IMR-90 (cell line): Measurements from ENCODE around the gene CTIF. TPM values are rescaled to one million over a fixed set of nuclear protein-coding genes. Genes with fewer than 3 reads are reported as not detected.

Source experiments
- ATAC-seq: fragments of 200-7000 bp; cut with Tn5 transposase; 2 replicates; pipeline ENCODE4 v1.9.1; 2020; ENCODE audit warnings: low read depth, mild to moderate bottlenecking, moderate library complexity
- BruUV-seq: library from RNA; stranded (reverse); fragments of 400-500 nt; replicated peaks from 2 replicates; lab custom pipeline; 2021; lab: Mats Ljungman, UMichigan
- CTCF ChIA-PET: fragments of 300-600 bp; formaldehyde crosslinking; extraction: SDS; loops from one replicate; lab custom pipeline; 2021; ENCODE audit warnings: antibody characterized with exemption; lab: Yijun Ruan, JAX
- POLR2A ChIA-PET: fragments of 300-600 bp; sonication (Branson Sonifier 250); formaldehyde crosslinking; loops from one replicate; lab custom pipeline; 2022; ENCODE audit warnings: antibody characterized with exemption; ENCODE audit not compliant: unreplicated experiment; lab: Charles Lee
- DNase-seq: peaks from one replicate; pipeline ENCODE4 v3.0.0; 2013
- H2AFZ ChIP-seq: replicated peaks from 2 replicates; pipeline ENCODE3; 2013; ENCODE audit warnings: low read length, mild to moderate bottlenecking; ENCODE audit not compliant: poor library complexity
- H2AK5ac ChIP-seq: 2 replicates; pipeline ENCODE4 v1.6.1; 2013; ENCODE audit warnings: low read depth, low read length, inconsistent platforms
- H2AK9ac ChIP-seq: replicated peaks from 2 replicates; pipeline ENCODE3; 2013; ENCODE audit warnings: mild to moderate bottlenecking, low read depth, low read length, moderate library complexity; ENCODE audit not compliant: poor library complexity
- H2BK120ac ChIP-seq: 2 replicates; pipeline ENCODE4 v1.6.1; 2013; ENCODE audit warnings: low read depth, low read length, inconsistent platforms
- H2BK15ac ChIP-seq: 3 replicates; pipeline ENCODE4 v1.6.1; 2013; ENCODE audit warnings: low read depth, low read length, inconsistent platforms
- H2BK20ac ChIP-seq: 2 replicates; pipeline ENCODE4 v1.6.1; 2013; ENCODE audit warnings: low read depth, mild to moderate bottlenecking, inconsistent platforms, low read length, moderate library complexity
- H2BK5ac ChIP-seq: 2 replicates; pipeline ENCODE4 v1.6.1; 2013; ENCODE audit warnings: mild to moderate bottlenecking, low read depth, low read length, inconsistent platforms; ENCODE audit not compliant: poor library complexity, severe bottlenecking
- H3K14ac ChIP-seq: replicated peaks from 2 replicates; pipeline ENCODE4 v1.6.1; 2013; ENCODE audit warnings: low read depth, low read length, inconsistent platforms
- H3K18ac ChIP-seq: 2 replicates; pipeline ENCODE4 v1.6.1; 2013; ENCODE audit warnings: low read depth, low read length, control low read depth
- H3K23ac ChIP-seq: 2 replicates; pipeline ENCODE4 v1.6.1; 2013; ENCODE audit warnings: low read depth, low read length, inconsistent platforms
- H3K27ac ChIP-seq: 2 replicates; pipeline ENCODE4 v1.5.1; 2013; ENCODE audit warnings: mild to moderate bottlenecking, control low read depth, low read length; ENCODE audit not compliant: insufficient read depth
- H3K27me3 ChIP-seq: 2 replicates; pipeline ENCODE4 v1.6.1; 2013; ENCODE audit warnings: low read length; ENCODE audit not compliant: control insufficient read depth, insufficient read depth
- H3K36me3 ChIP-seq: 2 replicates; pipeline ENCODE4 v1.6.1; 2013; ENCODE audit warnings: low read length, mixed read lengths; ENCODE audit not compliant: control insufficient read depth, insufficient read depth
- H3K4ac ChIP-seq: 2 replicates; pipeline ENCODE4 v1.6.1; 2013; ENCODE audit warnings: low read depth, low read length, inconsistent platforms
- H3K4me1 ChIP-seq: 2 replicates; pipeline ENCODE4 v1.6.1; 2013; ENCODE audit warnings: low read length, mixed read lengths; ENCODE audit not compliant: control insufficient read depth, insufficient read depth
- H3K4me2 ChIP-seq: 2 replicates; pipeline ENCODE4 v1.6.1; 2013; ENCODE audit warnings: low read depth, mild to moderate bottlenecking, control low read depth, low read length, moderate library complexity
- H3K4me3 ChIP-seq: 2 replicates; pipeline ENCODE4 v1.5.1; 2013; ENCODE audit warnings: low read depth, mild to moderate bottlenecking, control low read depth, low read length, moderate library complexity; ENCODE audit not compliant: insufficient read depth
- H3K56ac ChIP-seq: 2 replicates; pipeline ENCODE4 v1.6.1; 2013; ENCODE audit warnings: low read length, inconsistent platforms; ENCODE audit not compliant: insufficient read depth; ENCODE audit errors: extremely low read depth
- H3K79me1 ChIP-seq, 2 experiments: 2 replicates each; pipeline ENCODE4 v1.6.1; 2013; ENCODE audit warnings: low read length in 2 of 2, inconsistent platforms in 1 of 2, low read depth in 1 of 2
- H3K9ac ChIP-seq: 2 replicates; pipeline ENCODE4 v1.6.1; 2013; ENCODE audit warnings: low read depth, low read length, control low read depth
- H3K9me1 ChIP-seq: 2 replicates; pipeline ENCODE4 v1.6.1; 2013; ENCODE audit warnings: low read length, inconsistent platforms; ENCODE audit not compliant: insufficient read depth
- H3K9me3 ChIP-seq: 2 replicates; pipeline ENCODE4 v1.6.1; 2013; ENCODE audit warnings: low read length; ENCODE audit not compliant: control insufficient read depth, insufficient read depth
- H4K20me1 ChIP-seq: 2 replicates; pipeline ENCODE4 v1.6.1; 2013; ENCODE audit warnings: low read length, inconsistent platforms; ENCODE audit not compliant: insufficient read depth
- H4K5ac ChIP-seq: 2 replicates; pipeline ENCODE4 v1.6.1; 2013; ENCODE audit warnings: mild to moderate bottlenecking, low read depth, low read length, control low read depth
- H4K8ac ChIP-seq, 2 experiments: 2 replicates each; pipeline ENCODE4 v1.6.1; 2013; ENCODE audit warnings: low read depth in 2 of 2, low read length in 2 of 2, control low read depth in 1 of 2, inconsistent platforms in 1 of 2
- H4K91ac ChIP-seq: 2 replicates; pipeline ENCODE4 v1.6.1; 2013; ENCODE audit warnings: low read depth, low read length, inconsistent platforms; ENCODE audit not compliant: insufficient read depth
- BHLHE40 ChIP-seq: fragments of 150-350 bp; IDR thresholded peaks from 2 replicates; pipeline ENCODE4 v1.6.1; 2016; ENCODE audit warnings: mild to moderate bottlenecking, low read depth, low read length
- CEBPB ChIP-seq: IDR thresholded peaks from 2 replicates; pipeline ENCODE4 v1.6.1; 2012; ENCODE audit warnings: low read depth, low read length, improper control_type of control experiment
- CTCF ChIP-seq: conservative IDR thresholded peaks from 2 replicates; pipeline ENCODE4 v1.5.1; 2012; ENCODE audit warnings: mild to moderate bottlenecking, low read depth, low read length, improper control_type of control experiment
- ELK1 ChIP-seq: fragments of 150-350 bp; IDR thresholded peaks from 2 replicates; pipeline ENCODE4 v1.6.1; 2016; ENCODE audit warnings: low read depth, mild to moderate bottlenecking, low read length, moderate library complexity, borderline replicate concordance
- FOS ChIP-seq: fragments of 150-350 bp; IDR thresholded peaks from 2 replicates; pipeline ENCODE4 v1.6.1; 2016; ENCODE audit warnings: low read depth, low read length
- MAFK ChIP-seq: IDR thresholded peaks from 2 replicates; pipeline ENCODE4 v1.6.1; 2012; ENCODE audit warnings: low read depth, low read length, improper control_type of control experiment
- MAZ ChIP-seq: IDR thresholded peaks from 2 replicates; pipeline ENCODE4 v1.6.1; 2012; ENCODE audit warnings: low read depth, mild to moderate bottlenecking, low read length, improper control_type of control experiment, moderate library complexity, borderline replicate concordance
- MXI1 ChIP-seq: IDR thresholded peaks from 2 replicates; pipeline ENCODE4 v1.6.1; 2012; ENCODE audit warnings: low read depth, mild to moderate bottlenecking, low read length, moderate library complexity, borderline replicate concordance
- NFE2L2 ChIP-seq: fragments of 150-350 bp; IDR thresholded peaks from 2 replicates; pipeline ENCODE4 v1.6.1; 2016; ENCODE audit warnings: low read depth, mild to moderate bottlenecking, low read length
- POLR2A ChIP-seq: IDR thresholded peaks from 2 replicates; pipeline ENCODE4 v1.6.1; 2012; ENCODE audit warnings: mild to moderate bottlenecking, low read depth, low read length
- RAD21 ChIP-seq: IDR thresholded peaks from 2 replicates; pipeline ENCODE4 v1.6.1; 2012; ENCODE audit warnings: low read length, improper control_type of control experiment
- RCOR1 ChIP-seq: IDR thresholded peaks from 2 replicates; pipeline ENCODE4 v1.6.1; 2012; ENCODE audit warnings: mild to moderate bottlenecking, low read length, improper control_type of control experiment; ENCODE audit not compliant: insufficient replicate concordance
- SMC3 ChIP-seq: fragments of 150-350 bp; IDR thresholded peaks from 2 replicates; pipeline ENCODE4 v1.6.1; 2016; ENCODE audit warnings: low read depth, mild to moderate bottlenecking, antibody characterized with exemption, low read length, moderate library complexity
- whole genome bisulfite sequencing, 2 experiments: methylation state at CpG; one replicate each; pipeline versions ENCODE4 v1.1.5 to v1.1.7; 2013; ENCODE audit warnings: missing lambda C conversion rate in 2 of 2; ENCODE audit not compliant: insufficient read length in 1 of 2; ENCODE audit errors: extremely low coverage in 2 of 2; 5-methylcytosine and 5-hydroxymethylcytosine counted together
- dilution Hi-C: fragments of 300-500 bp; cut with HindIII; formaldehyde crosslinking; loops from one replicate; pipeline ENCODE4 v1.14.3; 2018; ENCODE audit warnings: low sequenced_read_pairs; ENCODE audit not compliant: unreplicated experiment
- in situ Hi-C: fragments of 300-500 bp; cut with MboI; formaldehyde crosslinking; loops from 3 replicates; pipeline ENCODE4 v1.14.3; 2019; ENCODE audit warnings: low sequenced_read_pairs, inconsistent platforms, mixed read lengths
- intact Hi-C: fragments of 100-400 bp; cut with micrococcal nuclease; formaldehyde crosslinking; loops from 2 replicates; pipeline ENCODE4 v1.10.0; 2022
- polyA plus RNA-seq, 3 experiments: library from polyadenylated mRNA; depleted of rRNA; stranded (reverse); fragments of >200 nt; gene quantifications; 2 replicates each; pipeline ENCODE4 v1.2.3, GENCODE V29; 2012; ENCODE audit warnings: low replicate concordance in 1 of 3
- total RNA-seq: library from RNA; depleted of rRNA; stranded (reverse); fragments of >200 nt; gene quantifications from 2 replicates; pipeline ENCODE4 v1.2.3, GENCODE V29; 2012

CTIF gene
- total and polyA plus RNA-seq, 2 of the 4 experiments (the other 2 are of a cell fraction) = 25.1 to 57.0 TPM

GRCh38 chr18:48715711-48716361 is 177.0 kb downstream of the CTIF start:
- Histone ChIP-seq H3K27ac (no peak overlapping the region), H4K8ac (no peak overlapping the region), H3K79me1 (peaks cover 48 to 76% of the 10 kb centered on the region in 2 experiments), H2AFZ (no peak overlapping the region), H3K36me3 (peaks cover 26% of the 10 kb centered on the region), H3K4ac (no peak overlapping the region), H2BK20ac (no peak overlapping the region), H3K4me3 (no peak overlapping the region), H4K5ac (no peak overlapping the region), H3K9me1 (peaks cover 30% of the 10 kb centered on the region), H3K27me3 (no peaks in the 10 kb centered on the region), H2BK120ac (no peak overlapping the region), H3K9ac (no peak overlapping the region), H2AK5ac (no peak overlapping the region), H4K20me1 (peaks cover 53% of the 10 kb centered on the region), H3K4me1 (peaks cover 21% of the 10 kb centered on the region), H2AK9ac (no peak overlapping the region), H3K14ac (no peak overlapping the region), H3K23ac (no peak overlapping the region; the same call in 1 of the 2 replicates), H3K56ac (no peak overlapping the region), H3K18ac (no peak overlapping the region), H3K9me3 (no peaks in the 10 kb centered on the region), H2BK15ac (no peak overlapping the region), H2BK5ac (no peak overlapping the region), H3K4me2 (no peak overlapping the region), H4K91ac (no peak overlapping the region)
- BruUV-seq = no TSS peak
- WGBS, 2 experiments = 97% methylated on average over 5 of the region's 10 CpGs; no CpG with 5 or more reads in 1 of the 2 experiments
- no peak for DNase-seq
- ATAC-seq = no peak
- dilution Hi-C loops = no loop called here
- no peak for TF ChIP-seq MAFK
- TF ChIP-seq ELK1 = no peak
- TF ChIP-seq CTCF = no peak
- TF ChIP-seq MXI1 = no peak
- no peak for TF ChIP-seq BHLHE40
- TF ChIP-seq NFE2L2 = no peak
- no peak for TF ChIP-seq RAD21
- no peak for TF ChIP-seq FOS
- no peak for TF ChIP-seq SMC3
- no peak for TF ChIP-seq POLR2A
- TF ChIP-seq CEBPB = no peak
- no peak for TF ChIP-seq MAZ
- no peak for TF ChIP-seq RCOR1
- ChIA-PET POLR2A (no interaction called here), CTCF (interaction anchor here (0.6 kb wide), 1 partner anchor 8 kb away, joined by 3 read pairs; no protein-coding TSS in a partner anchor)
- in situ Hi-C loops = no loop called here
- intact Hi-C loops = no loop called here
